M059J (cell line): ENCODE results near the gene TNFRSF25. TPM values are rescaled to one million over a fixed set of nuclear protein-coding genes. Genes with fewer than 3 reads are reported as not detected.
A peak's percentile ranks its signal among the peaks of the same experiment; 100 is the strongest.
"Not testable (repeated sequence)": the region's sequence is repeated elsewhere in the genome, so short reads cannot be mapped to it uniquely, and the experiment has no call there.

Source experiments
- DNase-seq: peaks from one replicate; pipeline ENCODE4 v3.0.0-alpha.2; 2012; ENCODE audit warnings: low read depth
- total RNA-seq: library from RNA; depleted of rRNA; stranded (reverse); fragments of >200 nt; shearing (Covaris generic); gene quantifications from 2 replicates; pipeline ENCODE4 v1.2.3, GENCODE V29; 2014

The TNFRSF25 gene
- total RNA-seq, 1 experiment from 2014 or later: 8.7 TPM

- no peak for DNase-seq
Measured at GRCh38 chr1:6470132-6471085, 4.4 kb upstream of the TNFRSF25 start.

GRCh38 chr1:6468729-6469461 is 2.9 kb upstream of the TNFRSF25 start:
- no peak for DNase-seq

- no peak for DNase-seq
Measured at GRCh38 chr1:6467744-6468688, 2.0 kb upstream of the TNFRSF25 start.

- DNase-seq: no peak
Measured at GRCh38 chr1:6467224-6467623, 1.3 kb upstream of the TNFRSF25 start.

- DNase-seq: no peak
Measured at GRCh38 chr1:6466751-6467150, 778 bp upstream of the TNFRSF25 start.

- no peak for DNase-seq
Measured at GRCh38 chr1:6465461-6466005, 440 bp downstream of the TNFRSF25 start.

GRCh38 chr1:6464915-6465314 is 1.1 kb downstream of the TNFRSF25 start:
- no peak for DNase-seq

- DNase-seq: peak; percentile 41
Measured at GRCh38 chr1:6464514-6464836, 1.5 kb downstream of the TNFRSF25 start.

- no peak for DNase-seq
Measured at GRCh38 chr1:6463120-6463412, 2.9 kb downstream of the TNFRSF25 start.

- DNase-seq: no peak
Measured at GRCh38 chr1:6462412-6463119, 3.4 kb downstream of the TNFRSF25 start.

GRCh38 chr1:6461538-6462411 is 4.2 kb downstream of the TNFRSF25 start:
- DNase-seq: no peak

GRCh38 chr1:6461051-6461530 is 4.9 kb downstream of the TNFRSF25 start:
- DNase-seq: no peak

- no peak for DNase-seq
Measured at GRCh38 chr1:6460301-6461050, 5.5 kb downstream of the TNFRSF25 start.

- no peak for DNase-seq
Measured at GRCh38 chr1:6459850-6460265, 6.1 kb downstream of the TNFRSF25 start.

GRCh38 chr1:6456800-6457466 is 9.0 kb downstream of the TNFRSF25 start:
- no peak for DNase-seq

- not testable (repeated sequence) for DNase-seq
Measured at GRCh38 chr1:6455752-6456520, 10.0 kb downstream of the TNFRSF25 start.

- DNase-seq: no peak
Measured at GRCh38 chr1:6454856-6455751, 10.9 kb downstream of the TNFRSF25 start.
